HEK293 (cell line): ENCODE results near the gene KCNQ1.

Source experiments
- CTCF ChIA-PET: fragments of 350-600 bp; formaldehyde crosslinking; extraction: SDS; loops from one replicate; lab custom pipeline; 2021; ENCODE audit warnings: antibody characterized with exemption; lab: Yijun Ruan, JAX
- POLR2A ChIA-PET: fragments of 300-600 bp; formaldehyde crosslinking; extraction: SDS; loops from one replicate; lab custom pipeline; 2020; ENCODE audit warnings: antibody characterized with exemption, inconsistent platforms; lab: Yijun Ruan, JAX
- H3K27ac ChIP-seq: fragments of 200-500 bp; sonication (Bioruptor generic); 2 replicates; pipeline ENCODE4 v1.5.1; 2014; ENCODE audit warnings: low read depth, low read length, control low read depth, inconsistent platforms; ENCODE audit errors: extremely low read depth
- H3K36me3 ChIP-seq, 2 experiments: fragments of 200-500 bp in 1 of 2; sonication (Bioruptor generic) in 1 of 2; 1 replicate in 1 of 2; 2 replicates in 1 of 2; pipeline ENCODE4 v1.5.1; 2014 to 2017; ENCODE audit warnings: inconsistent platforms in 2 of 2, low read length in 2 of 2; ENCODE audit not compliant: control insufficient read depth in 2 of 2, insufficient read depth in 1 of 2
- H3K4me1 ChIP-seq: fragments of 200-500 bp; sonication (Bioruptor generic); 2 replicates; pipeline ENCODE4 v1.5.1; 2014; ENCODE audit warnings: mild to moderate bottlenecking, low read length, inconsistent platforms; ENCODE audit not compliant: control insufficient read depth, insufficient read depth
- H3K4me3 ChIP-seq: 2 replicates; pipeline ENCODE4 v1.5.1; 2011; ENCODE audit warnings: low read depth, mild to moderate bottlenecking, control low read depth, low read length, moderate library complexity
- H3K9me3 ChIP-seq: fragments of 200-500 bp; sonication (Bioruptor generic); 2 replicates; pipeline ENCODE4 v1.5.1; 2014; ENCODE audit warnings: low read depth, low read length, inconsistent platforms; ENCODE audit not compliant: control insufficient read depth, insufficient read depth
- BCL11B ChIP-seq: fragments of 450-650 bp; formaldehyde crosslinking; IDR thresholded peaks from 2 replicates; pipeline ENCODE4 v1.5.1; 2016; ENCODE audit warnings: low read depth, missing biosample characterization, missing genetic modification characterization
- CTCF ChIP-seq: fragments of 450-650 bp; formaldehyde crosslinking; IDR thresholded peaks from 2 replicates; pipeline ENCODE4 v1.5.1; 2016; ENCODE audit warnings: missing biosample characterization, missing genetic modification characterization
- FEZF1 ChIP-seq: fragments of 450-650 bp; formaldehyde crosslinking; IDR thresholded peaks from 2 replicates; pipeline ENCODE4 v1.5.1; 2016; ENCODE audit warnings: missing biosample characterization, missing genetic modification characterization
- KLF8 ChIP-seq: fragments of 450-650 bp; formaldehyde crosslinking; IDR thresholded peaks from 2 replicates; pipeline ENCODE4 v1.5.1; 2016; ENCODE audit warnings: missing biosample characterization, missing genetic modification characterization
- REPIN1 ChIP-seq: fragments of 450-650 bp; formaldehyde crosslinking; IDR thresholded peaks from 2 replicates; pipeline ENCODE4 v1.5.1; 2017; ENCODE audit warnings: missing biosample characterization, missing genetic modification characterization, low read depth
- SCRT1 ChIP-seq: fragments of 450-650 bp; formaldehyde crosslinking; IDR thresholded peaks from 2 replicates; pipeline ENCODE4 v1.5.1; 2016; ENCODE audit warnings: missing biosample characterization, missing genetic modification characterization, borderline replicate concordance
- YY1 ChIP-seq: fragments of 450-650 bp; formaldehyde crosslinking; IDR thresholded peaks from 2 replicates; pipeline ENCODE4 v1.5.1; 2018; ENCODE audit warnings: missing biosample characterization, missing genetic modification characterization
- ZNF169 ChIP-seq: fragments of 450-650 bp; formaldehyde crosslinking; IDR thresholded peaks from 2 replicates; pipeline ENCODE4 v1.5.1; 2016; ENCODE audit warnings: missing biosample characterization, missing genetic modification characterization
- ZNF223 ChIP-seq: fragments of 450-650 bp; formaldehyde crosslinking; IDR thresholded peaks from 2 replicates; pipeline ENCODE4 v1.5.1; 2016; ENCODE audit warnings: missing biosample characterization, missing genetic modification characterization
- ZNF23 ChIP-seq: fragments of 450-650 bp; formaldehyde crosslinking; IDR thresholded peaks from 2 replicates; pipeline ENCODE4 v1.5.1; 2016; ENCODE audit warnings: missing biosample characterization, missing genetic modification characterization, borderline replicate concordance
- ZNF311 ChIP-seq: fragments of 450-650 bp; formaldehyde crosslinking; IDR thresholded peaks from 2 replicates; pipeline ENCODE4 v1.5.1; 2017; ENCODE audit warnings: missing biosample characterization, missing genetic modification characterization, borderline replicate concordance
- ZNF366 ChIP-seq: fragments of 450-650 bp; formaldehyde crosslinking; conservative IDR thresholded peaks from 2 replicates; pipeline ENCODE4 v1.5.1; 2016; ENCODE audit warnings: missing biosample characterization, missing genetic modification characterization
- ZNF473 ChIP-seq: fragments of 450-650 bp; formaldehyde crosslinking; IDR thresholded peaks from 2 replicates; pipeline ENCODE4 v1.5.1; 2017; ENCODE audit warnings: missing biosample characterization, missing genetic modification characterization
- ZNF514 ChIP-seq: fragments of 450-650 bp; formaldehyde crosslinking; IDR thresholded peaks from 2 replicates; pipeline ENCODE4 v1.5.1; 2016; ENCODE audit warnings: missing biosample characterization, missing genetic modification characterization
- ZNF600 ChIP-seq: fragments of 450-650 bp; formaldehyde crosslinking; IDR thresholded peaks from 2 replicates; pipeline ENCODE4 v1.5.1; 2016; ENCODE audit warnings: missing biosample characterization, missing genetic modification characterization
- ZNF701 ChIP-seq: fragments of 450-650 bp; formaldehyde crosslinking; IDR thresholded peaks from 2 replicates; pipeline ENCODE4 v1.5.1; 2016; ENCODE audit warnings: missing biosample characterization, missing genetic modification characterization
- ZNF776 ChIP-seq: fragments of 450-650 bp; formaldehyde crosslinking; IDR thresholded peaks from 2 replicates; pipeline ENCODE4 v1.5.0; 2017; ENCODE audit warnings: missing biosample characterization, missing genetic modification characterization, borderline replicate concordance
- TF ChIP-seq, protein P1 (sequence below): fragments of 450-650 bp; formaldehyde crosslinking; IDR thresholded peaks from 2 replicates; pipeline ENCODE4 v1.5.1; 2016; ENCODE audit warnings: missing biosample characterization, missing genetic modification characterization
- TF ChIP-seq, protein P2 (sequence below): fragments of 450-650 bp; formaldehyde crosslinking; conservative IDR thresholded peaks from 2 replicates; pipeline ENCODE4 v1.5.1; 2016; ENCODE audit warnings: low read depth, missing biosample characterization, missing genetic modification characterization

KCNQ1 gene

DNA sequence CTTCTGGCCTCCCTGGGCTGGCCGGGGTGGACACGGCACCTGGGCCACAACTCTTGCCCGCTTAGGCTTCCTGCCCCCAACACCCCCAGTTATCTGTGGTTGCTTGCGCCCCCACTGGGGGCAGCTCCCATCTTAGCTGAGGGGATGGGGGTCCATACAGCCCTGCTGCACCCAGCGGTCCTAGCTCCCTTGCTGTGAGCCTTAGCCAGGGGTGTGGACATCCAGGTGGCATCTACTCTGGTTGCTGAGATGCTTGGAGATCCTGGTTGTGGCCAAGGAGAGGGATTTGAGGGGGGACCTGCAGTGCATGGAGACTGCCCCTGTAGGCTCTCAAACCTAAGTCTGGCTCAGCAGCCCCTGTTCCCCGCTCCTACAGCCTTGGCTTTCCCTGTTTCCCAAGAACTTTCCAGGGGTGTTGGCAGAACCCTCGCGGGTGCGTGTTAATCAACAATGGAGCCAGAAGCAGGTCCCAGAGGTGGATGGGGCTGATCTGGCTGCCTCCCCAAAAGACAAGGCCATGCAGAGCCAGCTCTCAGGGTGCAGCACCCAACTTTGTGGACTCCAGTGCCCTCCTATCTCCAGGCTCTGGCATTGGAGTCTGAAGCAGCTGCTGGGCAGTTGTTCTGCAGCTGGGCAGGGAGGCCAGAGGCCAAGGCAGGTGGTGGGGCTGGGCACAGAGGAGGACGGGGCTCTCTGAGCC, 3.3 kb downstream of the KCNQ1 start:
- POLR2A ChIA-PET, result no interaction called here
- Histone ChIP-seq H3K4me1 (no peaks in the 10 kb centered on the region), H3K36me3 (no peaks in the 10 kb centered on the region), H3K4me3 (no peak overlapping the region), H3K9me3 (no peaks in the 10 kb centered on the region), H3K27ac (no peak overlapping the region)
- CTCF ChIA-PET, result no interaction called here
- no peak for TF ChIP-seq BCL11B (tag by site-specific recombination)
- TF ChIP-seq ZNF701 (tag by site-specific recombination), result no peak
- TF ChIP-seq, protein P1, sequence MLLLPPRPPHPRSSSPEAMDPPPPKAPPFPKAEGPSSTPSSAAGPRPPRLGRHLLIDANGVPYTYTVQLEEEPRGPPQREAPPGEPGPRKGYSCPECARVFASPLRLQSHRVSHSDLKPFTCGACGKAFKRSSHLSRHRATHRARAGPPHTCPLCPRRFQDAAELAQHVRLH (tag by site-specific recombination), result no peak
- no peak for TF ChIP-seq KLF8 (tag by site-specific recombination)
- TF ChIP-seq ZNF311 (tag by site-specific recombination), result no peak
- TF ChIP-seq ZNF776, result no peak
- no peak for TF ChIP-seq ZNF23 (tag by site-specific recombination)
- TF ChIP-seq ZNF223 (tag by site-specific recombination), result no peak
- no peak for TF ChIP-seq ZNF473 (tag by site-specific recombination)
- no peak for TF ChIP-seq REPIN1 (tag by site-specific recombination)
- no peak for TF ChIP-seq SCRT1 (tag by site-specific recombination)
- TF ChIP-seq CTCF, result no peak

DNA sequence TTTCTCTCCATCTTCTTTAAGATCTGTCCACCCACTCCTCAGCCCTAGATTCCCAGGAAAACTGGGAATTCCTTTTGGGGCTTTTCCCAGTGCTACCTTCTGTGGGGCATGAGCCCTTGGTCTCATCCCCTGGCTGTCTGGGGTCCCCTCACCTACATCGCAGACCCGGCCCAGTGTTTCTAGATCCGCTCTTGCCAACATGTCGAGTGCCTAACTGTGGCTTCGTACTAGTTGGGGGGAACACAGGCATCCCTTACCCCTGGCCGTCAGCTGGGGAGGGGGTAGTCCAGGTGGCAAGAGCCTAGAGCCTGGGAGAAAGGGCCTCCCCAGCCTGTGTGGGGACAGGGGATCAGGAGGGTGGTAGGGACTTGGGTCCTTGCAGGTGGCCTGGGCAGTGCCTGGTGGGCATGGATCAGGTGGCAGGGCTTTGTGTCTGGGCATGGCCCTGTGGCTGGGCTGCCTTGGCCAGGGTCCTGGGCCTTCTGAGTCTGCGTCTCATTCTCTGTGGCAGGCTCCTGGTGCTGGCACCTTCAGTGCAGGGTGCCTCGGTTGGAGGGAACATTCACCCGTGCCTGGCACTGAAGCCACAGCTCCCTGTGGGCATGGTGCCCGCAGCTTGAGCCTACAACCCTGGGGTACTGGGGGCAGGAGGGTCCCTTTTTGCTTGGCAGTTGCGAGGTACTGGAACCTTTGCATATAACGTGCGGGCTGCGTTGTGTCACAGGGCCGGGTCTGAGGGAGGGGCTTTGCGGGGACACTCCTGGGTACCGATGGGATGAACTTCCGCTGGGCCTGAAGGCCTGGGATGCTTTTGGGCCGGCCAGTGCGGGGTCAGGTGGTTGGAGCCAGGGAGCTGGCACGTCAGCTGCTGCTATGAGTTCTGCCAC, 4.1 kb downstream of the KCNQ1 start:
- CTCF ChIA-PET, result no interaction called here
- no peaks in the 10 kb centered on the region for H3K9me3 ChIP-seq
- no peak overlapping the region for H3K27ac ChIP-seq
- no peaks in the 10 kb centered on the region for H3K36me3 ChIP-seq
- POLR2A ChIA-PET, result no interaction called here
- H3K4me3 ChIP-seq, result no peak overlapping the region
- TF ChIP-seq FEZF1 (tag by site-specific recombination), result no peak
- no peak for TF ChIP-seq ZNF514 (tag by site-specific recombination)
- TF ChIP-seq, protein P2, sequence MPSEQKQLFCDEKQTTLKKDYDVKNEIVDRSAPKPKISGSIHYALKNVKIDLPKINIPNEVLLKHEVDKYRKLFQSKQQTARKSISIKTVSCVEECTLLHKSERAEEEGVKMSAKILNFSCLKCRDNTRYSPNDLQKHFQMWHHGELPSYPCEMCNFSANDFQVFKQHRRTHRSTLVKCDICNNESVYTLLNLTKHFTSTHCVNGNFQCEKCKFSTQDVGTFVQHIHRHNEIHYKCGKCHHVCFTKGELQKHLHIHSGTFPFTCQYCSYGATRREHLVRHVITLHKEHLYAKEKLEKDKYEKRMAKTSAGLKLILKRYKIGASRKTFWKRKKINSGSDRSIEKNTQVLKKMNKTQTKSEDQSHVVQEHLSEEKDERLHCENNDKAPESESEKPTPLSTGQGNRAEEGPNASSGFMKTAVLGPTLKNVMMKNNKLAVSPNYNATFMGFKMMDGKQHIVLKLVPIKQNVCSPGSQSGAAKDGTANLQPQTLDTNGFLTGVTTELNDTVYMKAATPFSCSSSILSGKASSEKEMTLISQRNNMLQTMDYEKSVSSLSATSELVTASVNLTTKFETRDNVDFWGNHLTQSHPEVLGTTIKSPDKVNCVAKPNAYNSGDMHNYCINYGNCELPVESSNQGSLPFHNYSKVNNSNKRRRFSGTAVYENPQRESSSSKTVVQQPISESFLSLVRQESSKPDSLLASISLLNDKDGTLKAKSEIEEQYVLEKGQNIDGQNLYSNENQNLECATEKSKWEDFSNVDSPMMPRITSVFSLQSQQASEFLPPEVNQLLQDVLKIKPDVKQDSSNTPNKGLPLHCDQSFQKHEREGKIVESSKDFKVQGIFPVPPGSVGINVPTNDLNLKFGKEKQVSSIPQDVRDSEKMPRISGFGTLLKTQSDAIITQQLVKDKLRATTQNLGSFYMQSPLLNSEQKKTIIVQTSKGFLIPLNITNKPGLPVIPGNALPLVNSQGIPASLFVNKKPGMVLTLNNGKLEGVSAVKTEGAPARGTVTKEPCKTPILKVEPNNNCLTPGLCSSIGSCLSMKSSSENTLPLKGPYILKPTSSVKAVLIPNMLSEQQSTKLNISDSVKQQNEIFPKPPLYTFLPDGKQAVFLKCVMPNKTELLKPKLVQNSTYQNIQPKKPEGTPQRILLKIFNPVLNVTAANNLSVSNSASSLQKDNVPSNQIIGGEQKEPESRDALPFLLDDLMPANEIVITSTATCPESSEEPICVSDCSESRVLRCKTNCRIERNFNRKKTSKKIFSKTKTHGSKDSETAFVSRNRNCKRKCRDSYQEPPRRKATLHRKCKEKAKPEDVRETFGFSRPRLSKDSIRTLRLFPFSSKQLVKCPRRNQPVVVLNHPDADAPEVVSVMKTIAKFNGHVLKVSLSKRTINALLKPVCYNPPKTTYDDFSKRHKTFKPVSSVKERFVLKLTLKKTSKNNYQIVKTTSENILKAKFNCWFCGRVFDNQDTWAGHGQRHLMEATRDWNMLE, result no peak
- TF ChIP-seq ZNF600, result no peak
- no peak for TF ChIP-seq ZNF366 (tag by site-specific recombination)
- no peak for TF ChIP-seq YY1 (tag by site-specific recombination)
- no peak for TF ChIP-seq ZNF169 (tag by site-specific recombination)
- no peaks in the 10 kb centered on the region for H3K4me1 ChIP-seq
